Activated T-cell treated with anti-CD3 and anti-CD28 coated beads for 48 hours (primary cell): ENCODE data around the gene CROCC2.

Experiments
- DNase-seq: peaks from one replicate; pipeline ENCODE4 v3.0.0-alpha.2; 2020; ENCODE audit warnings: low read depth

The CROCC2 gene

DNA sequence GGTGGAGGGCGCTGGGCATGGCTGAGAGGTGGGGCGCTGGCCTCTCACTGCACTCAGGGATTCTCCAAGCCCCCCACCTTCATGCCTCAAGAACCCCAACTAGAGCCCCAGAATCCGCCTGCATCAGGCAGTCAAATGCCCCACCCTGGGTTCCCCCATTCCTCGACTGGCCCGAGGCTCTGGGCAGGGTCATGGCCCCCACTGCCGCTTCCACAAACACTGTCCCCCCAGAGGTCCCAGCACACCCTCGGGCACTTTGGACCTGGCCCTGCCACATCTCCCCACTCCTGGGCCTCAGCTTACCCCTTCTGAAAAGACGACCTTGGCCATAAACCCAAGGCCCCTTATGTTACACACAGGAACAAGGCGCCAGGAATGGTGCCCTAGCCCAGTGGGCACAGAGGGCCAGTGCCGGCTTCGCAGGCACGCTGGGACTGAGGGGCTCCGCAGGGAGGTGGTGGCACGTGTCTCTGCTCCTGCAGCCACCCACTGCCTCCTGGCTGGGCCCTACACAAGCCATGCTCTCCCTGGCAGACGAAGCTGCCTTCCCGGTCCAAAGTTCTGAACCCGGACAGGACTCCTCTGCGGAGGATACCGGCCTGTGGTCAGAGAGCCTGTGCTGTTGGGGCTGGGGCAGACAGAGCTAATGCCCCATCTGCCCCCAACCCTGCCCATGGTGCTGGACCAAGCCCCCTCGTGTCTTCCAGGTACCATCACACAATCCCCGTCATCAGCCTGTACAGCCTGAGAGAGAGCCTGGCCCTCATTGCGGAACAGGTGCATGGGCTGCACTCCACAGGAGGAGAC lies 30.7 kb upstream of the CROCC2 start:
- no peak for DNase-seq

DNA sequence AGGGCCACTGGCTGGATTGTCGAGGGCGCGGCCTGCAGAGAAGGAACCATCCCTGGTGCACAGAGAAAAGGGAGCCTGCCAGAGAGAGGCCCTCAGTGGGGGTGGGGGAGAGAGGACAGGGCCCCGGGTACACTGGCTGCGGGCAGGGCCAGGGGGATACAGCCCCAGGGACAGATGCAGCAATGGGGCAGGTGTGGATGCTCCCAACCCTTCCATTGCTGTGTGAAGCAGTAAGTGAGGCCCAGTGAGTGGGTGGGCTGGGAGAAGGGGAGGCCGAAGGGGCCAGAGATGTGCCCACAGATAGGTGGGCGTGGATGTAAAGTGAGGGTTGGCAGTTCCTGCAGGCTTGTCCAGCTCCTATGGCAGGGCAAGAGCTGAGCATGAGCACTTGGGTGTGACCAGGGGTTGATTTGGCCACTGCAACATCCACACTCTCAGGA lies 30.1 kb upstream of the CROCC2 start:
- no peak for DNase-seq

DNA sequence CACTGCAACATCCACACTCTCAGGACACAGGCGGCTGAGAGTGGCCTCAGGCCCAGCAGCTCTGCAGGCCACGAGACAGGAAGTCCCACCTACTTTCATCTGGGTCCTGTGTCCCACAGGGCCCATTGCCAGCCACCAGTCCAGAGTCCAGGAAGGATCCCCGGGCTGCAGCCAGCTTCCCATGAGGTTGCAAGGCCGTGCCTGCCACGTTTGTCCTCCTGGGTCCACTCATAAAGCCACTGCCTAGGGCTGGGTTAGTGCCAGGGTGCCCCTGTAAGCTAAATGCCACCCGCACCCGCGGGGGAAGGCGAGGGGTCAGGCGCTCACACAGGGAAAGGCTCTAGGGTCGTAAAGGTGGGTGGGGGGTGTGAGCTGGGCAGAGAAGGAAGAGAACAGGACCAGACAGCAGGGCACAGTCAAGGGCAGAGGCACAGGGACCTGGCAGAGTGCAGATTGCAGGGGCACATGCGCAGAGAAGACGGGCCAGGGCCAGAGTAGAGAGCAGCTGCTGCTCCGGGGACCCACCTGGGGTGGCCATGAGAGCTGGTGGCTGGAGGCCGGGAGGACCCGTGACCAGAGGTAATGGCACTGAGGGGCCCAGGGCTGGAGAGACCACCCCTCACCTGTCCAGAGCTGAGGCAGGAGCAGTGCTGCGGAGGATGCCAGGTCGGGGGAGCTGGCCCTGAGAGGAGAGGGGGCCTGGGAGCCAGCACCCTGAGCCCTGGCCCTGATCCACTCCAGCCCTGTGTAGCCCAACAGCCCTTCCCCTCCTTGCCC lies 29.5 kb upstream of the CROCC2 start:
- DNase-seq: no peak

DNA sequence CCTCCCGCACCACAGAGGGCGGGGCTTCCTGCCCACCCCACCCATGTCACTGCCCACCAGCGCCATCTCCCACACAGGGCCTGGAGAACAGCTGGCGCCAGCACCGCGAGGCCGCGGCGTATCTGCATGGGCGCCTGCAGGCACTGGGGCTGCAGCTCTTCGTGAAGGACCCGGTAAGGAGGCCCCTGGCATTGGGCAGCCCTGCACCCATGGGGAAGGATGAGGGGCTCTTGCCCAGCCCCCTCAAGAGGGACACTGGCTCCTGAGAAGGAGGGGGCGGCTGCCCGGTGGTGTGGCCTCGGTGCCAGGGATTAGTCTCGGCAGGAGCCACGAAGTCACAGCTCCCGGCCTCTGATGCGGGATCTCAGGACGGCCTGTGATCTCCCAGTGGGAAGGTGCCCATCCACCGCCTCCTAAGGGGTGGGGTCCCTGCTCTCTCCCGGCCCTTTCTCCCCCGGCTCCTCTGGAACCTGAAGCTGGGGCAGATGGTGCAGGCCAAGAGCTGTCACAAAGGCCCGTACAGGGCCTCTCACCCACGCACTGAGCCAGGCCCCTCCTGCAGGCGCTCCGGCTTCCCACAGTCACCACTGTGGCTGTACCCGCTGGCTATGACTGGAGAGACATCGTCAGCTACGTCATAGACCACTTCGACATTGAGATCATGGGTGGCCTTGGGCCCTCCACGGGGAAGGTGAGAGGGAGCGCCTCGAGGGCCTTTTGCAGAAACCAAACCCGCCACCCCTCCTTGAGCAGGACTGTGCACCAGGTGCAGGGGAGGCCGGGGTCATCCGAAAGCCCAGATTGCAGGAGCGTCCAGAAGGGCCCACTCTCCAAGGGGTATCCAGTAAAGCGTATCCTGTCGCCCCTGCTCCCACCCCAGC lies 28.4 kb upstream of the CROCC2 start:
- no peak for DNase-seq

DNA sequence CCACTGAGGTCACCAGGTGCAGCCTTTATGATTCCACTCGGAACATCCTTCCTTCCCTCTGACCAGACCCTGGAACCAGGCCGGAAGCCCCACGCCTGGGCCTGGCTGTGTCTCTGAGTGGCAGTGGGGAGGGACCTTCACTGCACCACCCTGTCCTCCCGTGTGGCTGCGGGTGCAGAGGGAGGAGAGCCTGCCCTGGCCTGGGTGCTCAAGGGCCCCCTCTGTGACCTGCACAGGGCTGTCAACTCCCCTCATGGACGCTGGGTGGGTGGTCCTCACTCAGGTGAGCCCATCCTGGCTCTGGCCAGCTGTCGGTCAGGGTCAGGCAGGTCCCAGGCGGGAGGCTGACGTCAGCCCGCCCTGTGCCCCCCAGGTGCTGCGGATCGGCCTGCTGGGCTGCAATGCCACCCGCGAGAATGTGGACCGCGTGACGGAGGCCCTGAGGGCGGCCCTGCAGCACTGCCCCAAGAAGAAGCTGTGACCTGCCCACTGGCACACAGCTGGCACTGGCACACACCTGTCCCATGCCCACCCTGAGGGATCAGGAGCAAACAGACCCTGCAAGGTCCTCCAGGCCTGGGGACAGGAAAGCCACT lies 27.7 kb upstream of the CROCC2 start:
- no peak for DNase-seq

DNA sequence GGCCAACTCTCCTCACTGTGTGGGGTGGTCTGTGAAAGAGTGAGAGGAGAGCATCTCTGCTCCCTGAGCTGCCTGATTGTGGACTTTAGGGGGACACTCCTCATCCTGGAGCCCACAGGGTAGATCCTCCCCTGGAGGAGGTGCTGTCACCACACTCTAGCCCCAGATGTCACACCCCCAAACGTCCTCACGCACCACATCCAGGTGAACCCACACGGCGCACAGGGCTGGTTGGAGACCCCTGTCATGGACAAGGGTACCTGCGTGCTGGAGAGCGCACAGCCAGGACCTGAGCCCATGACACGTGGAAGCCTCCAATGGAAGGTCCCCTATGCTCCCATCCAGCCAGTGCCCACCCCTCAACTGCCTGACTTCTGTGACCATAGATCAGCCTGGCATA lies 27.0 kb upstream of the CROCC2 start:
- no peak for DNase-seq

DNA sequence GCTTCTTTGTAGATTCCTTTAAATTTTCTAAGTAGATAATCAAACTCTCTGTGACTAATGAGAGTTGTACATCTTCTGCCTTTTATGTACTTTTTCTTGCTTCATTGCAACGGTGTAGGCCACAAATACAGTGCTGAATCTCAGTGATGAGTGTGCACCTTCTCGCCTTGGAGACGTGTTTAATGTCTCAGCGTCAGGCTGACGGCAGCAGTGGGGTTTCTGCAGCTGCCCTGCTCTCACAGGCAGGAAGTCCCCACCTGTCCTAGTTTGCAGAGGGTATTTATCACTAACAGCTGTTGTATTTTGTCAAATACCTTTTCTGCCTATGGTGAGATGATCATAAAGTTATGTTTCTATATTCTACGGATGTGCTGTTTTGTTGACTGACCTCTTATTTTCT lies 24.2 kb upstream of the CROCC2 start:
- no peak for DNase-seq

DNA sequence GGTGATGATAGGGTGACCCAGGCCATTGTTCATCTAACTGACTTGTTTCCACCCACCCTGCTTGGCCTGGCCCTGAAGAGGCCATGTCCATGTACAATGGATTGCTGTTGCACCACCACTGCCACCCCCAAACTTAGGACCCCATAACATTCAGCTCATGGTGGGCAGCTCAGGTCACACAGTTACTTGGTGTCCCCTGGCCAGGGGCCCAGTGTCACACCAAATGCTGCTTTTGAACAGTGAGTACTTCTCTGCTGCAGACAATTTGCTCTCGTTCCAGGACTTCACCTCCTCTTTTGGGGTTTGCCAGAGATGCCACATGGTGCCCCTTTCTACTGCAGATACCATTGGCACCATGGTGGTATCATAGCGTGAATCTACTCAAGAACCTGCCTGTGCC lies 21.9 kb upstream of the CROCC2 start:
- no peak for DNase-seq

DNA sequence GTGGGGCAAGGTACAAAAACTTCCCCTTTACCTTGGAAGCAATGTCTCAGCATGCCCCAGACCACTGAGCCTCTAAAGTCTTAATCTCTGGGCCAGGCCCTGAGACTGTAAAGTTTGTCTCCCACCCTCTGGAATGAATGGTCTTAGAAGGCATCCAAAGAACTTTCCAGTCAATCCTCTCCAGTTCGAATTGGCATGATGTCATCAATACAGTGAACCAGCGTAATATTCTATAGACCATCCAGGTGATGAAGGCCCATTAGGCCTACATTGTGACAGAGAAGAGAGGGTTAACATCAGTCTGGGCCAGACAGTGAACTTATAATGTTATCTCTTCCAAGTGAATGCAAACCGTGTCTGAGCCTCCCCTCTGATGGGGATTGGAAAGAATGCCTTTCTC lies 21.4 kb upstream of the CROCC2 start:
- DNase-seq: no peak

DNA sequence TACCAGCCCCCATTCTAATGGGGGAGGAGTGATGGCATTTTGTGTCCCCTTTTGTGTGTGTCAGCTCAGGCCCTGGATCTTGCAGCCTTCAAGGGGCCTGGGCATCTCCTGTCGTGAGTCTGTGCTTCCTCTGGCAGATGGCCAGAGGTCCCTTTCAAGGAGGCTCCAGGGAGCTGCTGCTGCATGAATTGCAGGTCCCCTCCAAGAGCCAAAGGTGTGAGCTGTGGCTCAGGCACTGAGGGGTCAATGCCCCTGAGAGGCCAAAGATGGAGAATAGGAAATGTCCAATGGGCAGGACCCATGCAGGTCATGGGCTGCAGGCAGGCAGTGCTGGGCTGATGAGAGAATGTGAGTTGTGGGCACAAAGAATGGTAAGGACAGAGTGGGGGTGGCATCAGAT lies 20.6 kb upstream of the CROCC2 start:
- DNase-seq: no peak

DNA sequence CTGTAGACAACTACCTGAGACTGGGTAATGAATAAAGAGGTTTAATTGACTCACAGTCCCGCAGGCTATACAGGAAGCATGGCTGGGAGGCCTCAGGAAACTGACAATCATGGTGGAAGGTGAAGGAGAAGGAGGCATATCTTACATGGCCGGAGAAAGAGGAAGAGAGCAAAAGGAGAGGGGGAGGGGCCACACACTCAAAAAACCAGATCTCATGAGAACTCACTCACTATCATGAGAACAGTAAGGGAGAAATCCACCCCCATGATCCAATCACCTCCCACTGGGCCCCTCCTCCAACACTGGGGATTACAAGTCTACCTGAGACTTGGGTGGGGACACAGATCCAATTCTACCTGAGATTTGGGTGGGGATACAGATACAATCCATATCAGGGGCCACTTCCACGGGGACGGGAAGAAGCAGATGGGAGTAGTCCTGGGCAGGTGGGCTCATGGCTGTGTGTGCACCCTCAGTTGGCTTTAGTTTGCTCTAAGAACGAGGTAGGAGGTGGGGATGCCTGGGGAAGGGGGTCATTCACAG lies 20.0 kb upstream of the CROCC2 start:
- no peak for DNase-seq

DNA sequence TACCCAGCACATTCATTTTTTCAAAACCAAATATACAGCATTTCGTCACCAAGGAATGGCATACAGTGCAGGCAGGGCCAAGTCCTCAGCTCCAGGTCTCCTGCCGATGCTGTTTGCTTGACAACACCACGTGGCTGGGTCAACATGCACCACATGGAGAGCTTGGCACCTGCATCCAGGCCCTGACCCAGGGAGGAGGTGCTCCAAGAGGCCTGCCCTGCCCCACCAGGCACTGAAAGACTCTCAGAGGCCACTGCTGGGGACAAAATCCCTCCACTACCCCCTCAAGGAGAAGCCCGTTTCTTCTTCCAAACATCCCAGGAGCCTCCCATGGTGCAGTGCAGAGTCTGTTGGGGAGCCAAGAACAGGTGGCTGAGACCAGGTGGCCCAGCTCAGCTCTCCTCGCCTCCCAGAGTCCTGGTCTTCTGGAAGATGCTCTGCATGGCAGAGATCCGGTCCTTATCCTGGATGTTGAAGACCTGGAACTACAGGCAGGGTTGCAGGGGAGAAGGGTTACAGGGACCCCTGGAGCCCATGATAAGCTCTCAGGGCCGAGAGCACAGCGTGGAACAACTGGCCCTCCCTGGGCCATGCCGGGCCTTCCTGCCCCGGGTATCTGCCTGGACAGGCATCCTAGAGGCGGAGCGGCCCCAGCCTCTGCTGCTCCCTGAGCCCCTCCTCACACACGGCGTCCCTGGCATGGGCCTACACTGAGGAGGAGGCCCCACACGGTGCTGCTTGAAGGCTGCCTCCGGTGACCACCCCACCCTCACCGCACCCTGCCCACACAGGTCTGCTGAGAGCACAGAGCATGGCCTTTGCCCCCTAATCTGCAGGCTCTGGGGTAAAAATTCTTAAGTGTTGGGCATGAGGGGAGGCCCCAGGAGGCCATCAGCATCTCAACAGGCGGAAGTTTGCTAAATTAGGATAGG lies 19.2 kb upstream of the CROCC2 start:
- no peak for DNase-seq

DNA sequence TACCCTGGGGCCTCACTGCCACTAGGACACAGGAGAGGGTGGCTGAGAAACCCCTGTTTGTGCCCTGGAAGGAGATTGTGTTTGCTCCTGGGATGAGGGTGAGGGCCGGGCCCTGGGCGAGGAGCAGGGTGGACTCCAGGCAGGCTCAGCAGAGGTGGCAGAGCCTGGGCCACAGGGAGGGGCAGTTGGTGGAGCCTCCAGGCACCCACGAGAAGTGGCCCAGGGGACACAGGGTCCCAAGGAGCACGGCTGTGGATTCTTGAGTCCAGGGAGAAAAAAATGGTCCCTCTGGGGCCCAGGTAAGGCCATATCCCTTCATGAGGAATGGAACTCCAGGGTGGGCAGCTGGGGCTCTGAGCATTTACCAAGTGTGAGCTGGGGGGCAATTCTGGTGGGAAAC lies 18.5 kb upstream of the CROCC2 start:
- DNase-seq: no peak

DNA sequence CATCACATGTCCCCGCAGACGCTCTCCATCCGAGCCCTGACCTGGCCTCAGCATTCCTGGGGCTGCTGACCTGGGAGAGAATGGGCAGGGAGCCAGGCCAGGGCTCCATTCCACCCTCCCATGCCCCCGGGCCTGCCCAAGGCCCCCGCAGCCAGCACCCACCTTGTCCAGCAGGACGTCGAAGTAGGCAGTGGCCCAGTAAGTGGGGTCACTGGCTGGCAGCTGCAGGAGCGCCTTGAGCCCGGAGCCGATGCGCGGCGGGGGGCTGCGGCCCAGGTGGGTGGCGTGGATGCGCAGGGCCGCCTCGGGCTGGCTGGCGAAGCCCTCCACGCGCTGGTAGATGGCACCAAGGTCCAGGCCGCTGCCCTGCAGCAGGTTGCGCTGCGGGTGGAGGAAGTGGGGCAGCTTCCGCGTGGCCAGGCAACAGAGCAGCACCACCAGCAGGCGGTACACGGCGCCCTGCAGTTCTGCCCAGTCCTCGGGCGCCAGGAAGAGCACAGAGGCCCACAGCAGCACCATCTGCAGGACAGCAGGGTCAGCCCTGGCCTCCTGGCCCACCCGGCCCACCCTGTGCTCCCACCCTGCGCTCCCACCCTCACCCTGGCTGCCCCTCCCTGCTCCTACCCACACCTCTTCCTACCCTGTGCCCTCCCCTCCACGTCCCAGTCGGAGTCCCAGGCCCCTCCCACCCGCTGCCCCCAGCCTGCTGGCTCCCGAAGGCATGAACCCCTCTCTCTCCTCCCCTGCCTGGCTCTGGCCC lies 17.8 kb upstream of the CROCC2 start:
- DNase-seq: no peak

DNA sequence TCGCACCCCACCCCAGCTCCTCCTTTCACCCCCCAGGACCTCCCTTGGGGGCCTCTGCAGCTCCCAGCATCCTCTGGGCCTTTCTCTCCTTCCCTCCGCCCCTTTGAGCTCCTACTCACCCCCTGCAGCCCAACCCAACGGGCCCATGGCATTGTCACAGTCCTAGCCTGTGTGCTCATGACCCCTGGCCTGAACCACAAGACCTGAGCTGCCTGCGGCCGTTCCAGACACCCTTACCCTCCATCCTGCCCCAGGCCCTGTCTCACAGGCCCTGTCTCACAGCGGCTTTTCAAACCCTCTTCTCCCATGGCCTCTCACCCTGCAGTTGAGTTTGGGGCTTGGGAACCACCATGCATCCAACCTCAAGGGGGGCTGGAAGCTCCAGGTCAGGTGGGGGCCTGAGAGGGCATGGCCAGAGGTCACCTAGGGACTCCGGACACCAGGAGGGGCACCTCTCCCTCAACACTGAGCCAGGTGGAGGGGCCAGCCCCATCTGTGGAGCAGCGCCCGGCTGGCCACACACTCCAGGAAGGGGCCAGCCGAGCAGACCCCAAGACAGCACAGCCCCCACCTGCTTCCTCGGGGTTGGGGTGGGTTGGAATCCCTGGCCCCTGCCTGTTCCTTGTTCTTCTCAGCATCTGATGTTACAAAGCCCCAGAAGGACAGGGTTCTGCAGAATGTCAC lies 17.1 kb upstream of the CROCC2 start:
- DNase-seq: no peak

DNA sequence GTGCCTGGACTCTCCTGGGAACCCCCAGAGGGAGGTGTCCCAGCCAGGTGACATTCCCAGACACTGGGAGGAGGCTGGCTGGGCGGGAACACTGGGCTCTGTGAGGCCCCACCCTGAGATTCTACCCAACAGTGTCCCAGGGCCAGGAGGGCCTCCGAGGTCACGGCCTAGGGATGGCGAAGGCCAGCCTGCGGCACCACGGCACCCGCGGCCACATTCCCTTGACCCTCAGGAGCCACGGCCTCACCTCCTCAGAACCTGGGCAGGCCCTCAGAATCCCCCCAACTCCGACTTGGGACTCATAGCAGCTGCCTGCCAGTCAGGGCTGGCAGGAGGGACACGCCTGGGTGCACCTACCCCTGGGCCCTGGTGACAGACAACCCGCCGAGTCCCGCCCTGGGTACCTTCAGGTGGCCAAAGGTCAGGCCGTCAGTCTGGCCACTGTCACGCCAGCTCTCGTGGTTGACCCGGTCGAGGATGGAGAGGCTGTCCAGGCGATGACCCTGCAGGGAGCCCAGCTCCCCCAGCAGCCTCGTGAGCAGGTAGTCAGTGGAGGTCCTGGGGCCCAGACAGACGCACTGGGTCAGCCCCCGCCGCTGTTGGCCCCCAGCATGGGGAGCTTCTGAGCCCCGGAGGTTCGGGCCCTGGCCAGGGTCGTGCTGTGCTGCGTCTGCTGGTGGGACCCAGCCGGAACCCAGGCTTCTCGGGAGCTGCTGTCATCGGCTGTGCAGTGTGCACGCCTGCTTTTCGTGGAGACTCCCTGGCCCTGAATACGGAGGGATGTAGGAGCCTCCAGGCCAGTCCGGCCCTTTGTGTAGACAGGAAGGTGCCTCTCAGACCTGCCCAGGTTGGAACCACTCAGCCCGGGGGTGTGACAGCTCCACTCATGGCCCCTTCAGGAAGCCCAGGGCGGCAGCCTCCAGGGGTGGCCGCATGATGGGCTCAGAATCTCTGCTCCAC lies 16.3 kb upstream of the CROCC2 start:
- no peak for DNase-seq

DNA sequence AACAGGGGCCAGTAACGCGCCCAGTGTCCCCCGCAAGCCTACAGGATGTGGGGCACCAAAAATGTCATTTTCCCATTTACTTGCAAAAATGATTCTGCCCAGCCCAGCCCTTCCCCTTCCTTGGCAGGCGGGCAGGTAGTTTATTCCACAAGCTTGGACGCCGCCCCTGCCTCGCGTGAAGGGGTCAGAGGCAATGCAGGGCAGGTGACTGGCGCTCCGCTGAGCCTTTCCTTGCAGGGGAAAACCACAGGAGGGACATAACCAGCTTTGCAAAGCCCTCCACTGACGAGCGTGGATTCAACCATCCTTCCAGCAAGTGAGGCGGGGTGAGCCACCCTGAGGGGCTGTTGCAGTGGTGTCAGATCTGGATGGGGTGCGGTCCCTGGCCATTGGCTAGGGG lies 15.4 kb upstream of the CROCC2 start:
- DNase-seq: no peak
